Measurements from ENCODE around the gene SUSD4. TPM values are rescaled to one million over a fixed set of nuclear protein-coding genes. Genes with fewer than 3 reads are reported as not detected.

SUSD4 gene
- total and polyA plus RNA-seq, 2 of the 8 experiments (the other 6 are each of a cell fraction or from before 2014, with no cell fraction given), result 3.9 to 5.2 TPM

GRCh38 chr1:223271085-223271781 lies 92.7 kb downstream of the SUSD4 start:
- no peak for DNase-seq (ENCODE audit: low read depth in 1 of 2, low spot score in 2 of 2)
- Histone ChIP-seq H3K23ac (ENCODE audit: insufficient read length) (no peak overlapping the region), H3K27me3 (replicated peaks in 1 of 4; ENCODE audit: control insufficient read depth in 3 of 4, extremely low read depth in 1 of 4, insufficient read depth in 3 of 4, low read length in 3 of 4) (no peaks in the 10 kb centered on the region; a peak in 1 of 7 replicates), H2BK12ac (ENCODE audit: low read depth, low read length) (no peak overlapping the region), H2AK5ac (ENCODE audit: low read depth, low read length) (no peak overlapping the region), H3K56ac (replicated peaks; ENCODE audit: insufficient read length, low read depth, low read length) (no peak overlapping the region), H3K18ac (ENCODE audit: extremely low read depth, low read length) (no peak overlapping the region), H3K9me3 (ENCODE audit: insufficient read depth in 2 of 2, low read depth in 1 of 2, low read length in 1 of 2) (no peaks in the 10 kb centered on the region), H4K20me1 (replicated peaks in 1 of 2; ENCODE audit: control insufficient read depth in 1 of 2, insufficient read depth in 2 of 2, low read length in 2 of 2) (peaks cover 0 to 3% of the 10 kb centered on the region in 2 experiments), H3K14ac (ENCODE audit: insufficient read length) (no peak overlapping the region), H3K9ac (replicated peaks in 1 of 4; ENCODE audit: extremely low read depth in 1 of 4, low read depth in 3 of 4, low read length in 3 of 4) (no peak overlapping the region), H4K8ac (ENCODE audit: extremely low read depth, insufficient read depth, low read length) (no peak overlapping the region), H4K91ac (replicated peaks; ENCODE audit: insufficient read length, low read length) (no peak overlapping the region), H3K4me1 (replicated peaks in 1 of 4; ENCODE audit: control insufficient read depth in 3 of 4, insufficient read depth in 4 of 4, low read length in 3 of 4) (no peaks in the 10 kb centered on the region), H2BK15ac (ENCODE audit: low read length) (no peak overlapping the region), H3K79me2 (ENCODE audit: control insufficient read depth in 1 of 2, insufficient read depth in 2 of 2, low read length in 2 of 2) (no peaks in the 10 kb centered on the region), H2BK120ac (replicated peaks; ENCODE audit: low read depth, low read length) (no peak overlapping the region), H4K5ac (ENCODE audit: insufficient read length, low read depth, low read length) (no peak overlapping the region), H2BK20ac (ENCODE audit: low read length) (no peak overlapping the region), H3K23me2 (ENCODE audit: low read depth, low read length) (no peaks in the 10 kb centered on the region), H3K27ac (ENCODE audit: low read depth, low read length) (no peak overlapping the region), H3K4me3 (ENCODE audit: extremely low read depth in 1 of 4, insufficient read depth in 2 of 4, low read depth in 3 of 4, low read length in 4 of 4) (no peak overlapping the region), H2BK5ac (ENCODE audit: low read depth, low read length) (no peak overlapping the region), H3K36me3 (ENCODE audit: control insufficient read depth in 2 of 4, insufficient read depth in 4 of 4, low read length in 3 of 4) (no peaks in the 10 kb centered on the region), H3K4me2 (ENCODE audit: insufficient read depth in 1 of 2, low read depth in 2 of 2, low read length in 2 of 2) (no peak overlapping the region), H2AFZ (ENCODE audit: low read length) (no peak overlapping the region), H3K79me1 (ENCODE audit: low read depth, low read length) (no peaks in the 10 kb centered on the region), H3K4ac (replicated peaks; ENCODE audit: insufficient read length, low read depth, low read length) (no peak overlapping the region)
- 85% methylated on average over 5 of the region's 5 CpGs; no CpG with 5 or more reads in 1 of the 2 experiments for WGBS, 2 experiments (ENCODE audit: extremely low coverage in 1 of 2, insufficient coverage in 1 of 2, insufficient read length in 1 of 2, insufficient replicate concordance in 2 of 2, low coverage in 1 of 2, low lambda C conversion rate in 2 of 2, missing lambda C conversion rate in 1 of 2)
- no peak for TF ChIP-seq TAF7 (optimal IDR thresholded peaks at IDR 0.05; ENCODE audit: borderline replicate concordance, low read depth, low read length)
- TF ChIP-seq SIN3A (conservative IDR thresholded peaks at IDR 0.05 in 1 of 2, IDR thresholded peaks at IDR 0.05 in 1 of 2; ENCODE audit: low read depth in 1 of 2, low read length in 2 of 2), result no peak
- no peak for TF ChIP-seq E2F6 (IDR thresholded peaks at IDR 0.05)
- ChIA-PET CTCF (ENCODE audit: partially characterized antibody) (interaction anchor here (1.3 kb wide), 1 partner anchor 413 kb away, joined by 4 read pairs; no protein-coding TSS in a partner anchor), POLR2A (ENCODE audit: partially characterized antibody) (interaction anchor here (1.0 kb wide), 1 partner anchor 16 kb away, joined by 3 read pairs; no protein-coding TSS in a partner anchor)
- FAIRE-seq, result no peak

All from H1 (cell line).